ENCODE measurements around the gene SP2. TPM values are rescaled to one million over a fixed set of nuclear protein-coding genes. Genes with fewer than 3 reads are reported as not detected.

The SP2 gene
- total and polyA plus RNA-seq, 2 of the 8 experiments (the other 6 are each of a cell fraction or from before 2014, with no cell fraction given): 5.6 to 13.8 TPM

- TF ChIP-seq SP2 (IDR thresholded peaks at IDR 0.05; ENCODE audit: low read length): no peak
These were observed 22.6 kb upstream of the SP2 start (continued) for GRCh38 chr17:47873200-47874090.
